ENCODE data around the gene TRAF1.
A peak's percentile ranks its signal among the peaks of the same experiment; 100 is the strongest.

GRCh38 chr9:120936011-120936763 is 9.6 kb upstream of the TRAF1 start:
- TF ChIP-seq MAZ (IDR thresholded peaks at IDR 0.05; ENCODE audit: borderline replicate concordance, low read depth, low read length) (no peak), MAZ (CRISPR knock-in tag; IDR thresholded peaks at IDR 0.05; ENCODE audit: low read depth) (no peak), ADNP (CRISPR knock-in tag; IDR thresholded peaks at IDR 0.05) (no peak), CTCF (CRISPR knock-in tag; IDR thresholded peaks at IDR 0.05) (peak; percentile 93), TIGD3 (CRISPR knock-in tag; IDR thresholded peaks at IDR 0.05; ENCODE audit: borderline replicate concordance) (no peak), PHF5A (CRISPR knock-in tag; IDR thresholded peaks at IDR 0.05; ENCODE audit: low read depth, unreplicated experiment) (no peak), SIX4 (CRISPR knock-in tag; IDR thresholded peaks at IDR 0.05) (no peak), AKAP8 (CRISPR knock-in tag; IDR thresholded peaks at IDR 0.05) (no peak), SOX6 (IDR thresholded peaks at IDR 0.05) (no peak), SOX6 (CRISPR knock-in tag; IDR thresholded peaks at IDR 0.05) (no peak)

All from HepG2 (cell line).